Left renal pelvis (tissue), 4 donors: ENCODE results near the gene ARHGAP26. TPM values are rescaled to one million over a fixed set of nuclear protein-coding genes. Genes with fewer than 3 reads are reported as not detected.

Experiments used
- DNase-seq, 4 donors: peaks; one replicate each; pipeline ENCODE4 v3.0.0-alpha.2; 2013; ENCODE audit warnings: low read depth in 4 of 4, low spot score in 3 of 4
- polyA plus RNA-seq, 4 donors: library from polyadenylated mRNA; unstranded; fragments of 120-200 nt; gene quantifications; one replicate each; pipeline ENCODE4 v1.2.1, GENCODE V29; 2013; ENCODE audit not compliant: insufficient read length in 4 of 4

ARHGAP26 gene
- polyA plus RNA-seq, 4 donors: 9.9 to 12.9 (median 11.1) TPM

- DNase-seq: no peak
These were observed 372.6 kb downstream of the ARHGAP26 start for GRCh38 chr5:143142596-143143435.

DNA sequence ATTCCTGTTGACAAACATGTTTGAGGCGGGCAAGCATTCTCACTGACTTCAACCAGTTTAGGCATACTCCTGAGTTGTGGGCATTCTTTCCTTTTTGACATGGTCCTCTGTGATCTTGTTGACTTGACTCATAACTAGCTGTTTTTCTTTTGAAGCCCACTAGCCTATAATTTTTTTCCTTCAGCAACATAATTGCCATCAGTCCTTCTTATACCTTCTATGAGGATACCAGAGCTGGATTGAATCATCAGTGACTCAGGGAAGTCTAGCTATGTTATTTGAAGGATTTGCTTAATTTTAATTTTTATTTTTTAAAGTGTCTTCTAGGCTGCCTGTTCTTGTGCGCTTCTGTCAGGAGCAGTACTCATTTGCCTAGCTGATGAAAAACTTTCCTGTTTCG lies 373.8 kb downstream of the ARHGAP26 start:
- no peak for DNase-seq

- no peak for DNase-seq
These were observed 375.3 kb downstream of the ARHGAP26 start for GRCh38 chr5:143145243-143146160.

- DNase-seq: no peak
These were observed 376.0 kb downstream of the ARHGAP26 start for GRCh38 chr5:143146161-143146560.

DNA sequence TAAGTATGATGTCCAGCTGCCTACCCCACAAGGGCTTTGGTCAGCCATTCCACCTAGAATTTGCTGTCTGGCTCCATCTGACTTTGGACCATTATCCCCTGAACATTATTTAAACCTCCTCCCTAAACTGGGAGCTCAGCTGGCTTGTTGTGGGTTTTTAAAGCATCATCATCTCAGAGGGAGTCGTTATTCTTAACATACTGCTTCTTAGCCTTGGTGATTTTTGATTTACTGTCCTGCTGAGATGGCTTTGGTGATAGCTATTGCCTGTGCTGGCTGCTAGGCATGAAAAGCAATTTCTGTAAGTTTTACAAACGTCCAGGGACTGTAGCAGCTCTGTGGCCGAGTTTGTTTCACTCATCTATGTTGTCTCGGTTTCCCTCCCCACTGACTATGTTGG lies 377.2 kb downstream of the ARHGAP26 start:
- no peak for DNase-seq

GRCh38 chr5:143147902-143148301 lies 377.7 kb downstream of the ARHGAP26 start:
- DNase-seq: peak in 1 of 4 donors; percentile 53

DNA sequence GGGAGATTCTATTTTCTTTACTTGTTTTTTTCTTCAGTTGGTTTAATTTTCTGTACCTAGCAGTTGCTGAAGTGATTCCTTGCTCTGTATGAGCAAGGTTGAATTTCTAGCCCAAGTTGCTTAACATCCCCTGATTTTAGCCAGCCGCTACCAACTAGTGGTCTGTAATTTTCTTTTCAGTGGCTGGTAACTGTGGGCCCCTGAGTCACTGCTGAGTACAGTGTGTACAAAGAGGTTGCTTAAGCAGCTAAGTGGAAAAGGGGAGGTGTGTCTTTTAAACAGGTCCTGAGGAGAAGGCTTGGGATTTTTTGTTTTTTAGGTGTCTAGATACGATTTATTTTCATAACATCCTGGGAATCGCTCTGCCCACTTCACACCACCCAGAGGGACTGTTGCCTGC lies 378.6 kb downstream of the ARHGAP26 start:
- no peak for DNase-seq

DNA sequence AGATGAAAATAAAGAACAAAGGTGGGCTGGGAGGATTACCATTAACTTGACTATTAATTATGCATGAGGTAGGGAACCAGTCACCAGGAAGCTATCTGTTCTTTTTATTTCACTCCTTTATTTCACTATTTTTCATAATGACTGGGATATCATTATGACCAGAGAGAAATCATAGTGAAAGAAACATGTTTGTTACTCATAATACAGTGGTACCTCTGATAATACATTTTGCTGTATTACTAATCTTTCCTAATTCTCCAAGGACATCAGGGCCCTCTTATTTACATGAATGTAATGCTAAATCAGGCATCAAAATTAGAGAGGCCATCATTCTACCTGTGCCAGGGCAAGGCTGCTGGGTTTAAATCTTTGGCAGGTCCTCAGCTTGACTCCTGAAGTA lies 379.6 kb downstream of the ARHGAP26 start:
- no peak for DNase-seq

DNA sequence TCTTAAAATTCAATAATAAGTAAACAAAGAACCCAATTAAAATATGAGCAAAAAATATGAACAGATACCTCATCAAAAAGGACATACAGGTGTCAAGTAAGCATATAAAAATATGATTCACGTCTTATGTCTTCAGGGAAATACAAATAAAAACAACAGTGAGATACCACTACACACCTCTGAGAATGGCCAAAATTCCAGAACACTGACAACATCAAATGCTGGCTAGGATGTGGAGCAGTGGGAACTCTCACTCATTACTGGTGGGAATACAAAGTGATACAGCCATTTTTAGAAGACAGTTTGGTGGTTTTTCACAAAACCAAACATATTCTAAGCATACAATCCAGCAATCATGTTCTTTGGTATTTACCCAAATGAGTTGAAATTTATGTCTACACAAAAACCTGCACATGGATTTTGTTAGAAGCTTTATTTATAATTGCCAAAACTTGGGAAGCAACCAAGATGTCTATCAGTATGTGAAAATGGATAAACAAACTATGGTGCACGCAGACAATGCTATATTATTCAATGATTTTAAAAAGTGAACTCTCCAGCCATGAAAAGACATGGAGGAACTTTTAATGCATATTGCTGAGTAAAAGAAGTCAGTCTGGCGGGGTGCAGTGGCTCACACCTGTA lies 381.0 kb downstream of the ARHGAP26 start:
- no peak for DNase-seq

- DNase-seq: no peak
These were observed 382.3 kb downstream of the ARHGAP26 start for GRCh38 chr5:143152445-143152844.

GRCh38 chr5:143153332-143154119 lies 383.3 kb downstream of the ARHGAP26 start:
- no peak for DNase-seq

- DNase-seq: no peak
These were observed 384.6 kb downstream of the ARHGAP26 start for GRCh38 chr5:143154510-143155370.

GRCh38 chr5:143155455-143155854 lies 385.3 kb downstream of the ARHGAP26 start:
- no peak for DNase-seq

GRCh38 chr5:143156086-143156485 lies 385.9 kb downstream of the ARHGAP26 start:
- DNase-seq: no peak

DNA sequence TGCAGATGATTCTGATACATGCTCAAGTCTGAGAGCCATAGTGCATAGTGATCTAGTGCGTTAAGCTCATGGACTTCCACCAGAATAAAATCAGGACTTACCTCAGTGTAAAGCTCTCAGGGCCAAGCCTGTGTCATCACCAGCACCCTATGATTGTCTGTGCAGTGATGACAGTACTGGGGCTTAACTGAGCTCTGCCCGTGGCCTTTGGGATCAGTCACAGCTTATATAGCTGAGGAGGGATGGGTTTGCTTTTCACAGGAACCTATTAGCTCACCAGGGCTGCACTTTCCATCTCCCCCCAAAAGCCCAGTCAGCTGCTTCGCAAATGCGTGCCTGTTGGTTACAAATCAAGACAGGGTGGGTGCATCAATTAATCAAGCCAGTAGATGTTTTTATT lies 386.4 kb downstream of the ARHGAP26 start:
- no peak for DNase-seq

GRCh38 chr5:143159031-143159430 lies 388.9 kb downstream of the ARHGAP26 start:
- no peak for DNase-seq

GRCh38 chr5:143161885-143162540 lies 391.8 kb downstream of the ARHGAP26 start:
- no peak for DNase-seq

- DNase-seq: no peak
These were observed 392.6 kb downstream of the ARHGAP26 start for GRCh38 chr5:143162810-143163209.

- DNase-seq: no peak
These were observed 394.4 kb downstream of the ARHGAP26 start for GRCh38 chr5:143164557-143164956.
